GM18861 (cell line): Measurements from ENCODE around the gene MTHFS.
A peak's percentile ranks its signal among the peaks of the same experiment; 100 is the strongest.

Source experiments
- ATAC-seq: cut with Tn5 transposase; IDR thresholded peaks from one replicate; pipeline ENCODE4 v1.9.1; 2021; ENCODE audit not compliant: unreplicated experiment

MTHFS gene

DNA sequence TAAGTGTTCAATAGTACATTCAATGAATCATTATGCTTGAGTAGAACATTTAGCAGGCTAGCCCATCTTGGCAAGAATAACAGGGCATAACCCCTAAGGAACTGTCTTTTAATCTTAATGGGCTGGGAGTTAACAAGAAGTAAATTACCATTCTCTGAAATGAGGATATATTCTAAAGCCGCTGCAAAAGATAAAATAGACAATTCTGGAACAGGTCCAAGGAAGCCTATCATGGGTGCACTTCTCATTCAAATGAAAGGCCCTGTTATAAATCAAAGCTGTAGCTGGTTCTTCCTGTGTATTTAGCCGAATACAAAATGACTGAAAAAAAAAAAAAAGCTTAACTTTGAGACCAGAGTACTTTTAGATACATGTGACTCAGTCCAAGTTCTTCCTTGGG is 15.6 kb downstream of the MTHFS start:
- no peak for ATAC-seq

GRCh38 chr15:79878078-79878705 is 18.6 kb downstream of the MTHFS start:
- ATAC-seq, result no peak

DNA sequence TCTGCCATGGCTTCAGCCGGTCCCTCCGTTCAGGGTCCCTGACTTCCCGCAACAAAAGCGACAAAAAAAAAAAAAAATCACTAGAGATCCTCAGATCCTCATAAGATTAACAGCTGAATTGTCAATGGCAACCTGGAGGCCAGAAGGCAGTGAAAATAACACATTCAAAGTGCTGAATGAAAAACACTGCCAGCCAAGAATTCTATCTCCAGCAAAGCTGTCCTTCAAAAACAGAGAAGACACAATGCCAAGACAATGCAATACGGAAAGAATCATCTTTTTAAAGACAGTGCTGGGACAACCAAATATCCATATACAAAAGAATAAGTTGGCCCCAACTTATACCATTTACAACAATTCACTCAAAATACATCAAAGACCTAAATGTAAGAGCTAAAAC is 21.6 kb downstream of the MTHFS start:
- no peak for ATAC-seq

DNA sequence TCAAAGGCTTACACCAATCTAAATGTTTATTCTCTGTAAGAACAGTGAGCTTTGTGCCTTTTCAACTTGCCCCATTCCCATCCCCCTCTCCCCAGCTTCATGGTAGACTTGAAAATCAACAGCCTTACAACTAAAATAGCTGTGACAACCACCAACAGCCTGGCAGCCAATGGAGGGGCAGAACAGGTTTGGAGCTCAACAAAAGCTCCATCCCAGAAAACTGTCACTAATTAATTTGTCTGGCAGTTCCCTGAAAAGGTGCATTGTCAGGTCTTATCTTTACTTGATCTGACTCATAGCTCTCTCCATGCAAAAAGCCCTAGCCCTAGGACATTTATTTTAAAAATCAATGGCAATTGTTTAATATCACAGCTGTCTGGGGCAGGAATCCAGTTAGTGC is 22.6 kb downstream of the MTHFS start:
- no peak for ATAC-seq

- no peak for ATAC-seq
These were observed 24.3 kb downstream of the MTHFS start for GRCh38 chr15:79872358-79873017.

- ATAC-seq, result no peak
These were observed 28.3 kb downstream of the MTHFS start for GRCh38 chr15:79868554-79868953.

GRCh38 chr15:79863886-79864285 is 32.9 kb downstream of the MTHFS start:
- ATAC-seq, result no peak

DNA sequence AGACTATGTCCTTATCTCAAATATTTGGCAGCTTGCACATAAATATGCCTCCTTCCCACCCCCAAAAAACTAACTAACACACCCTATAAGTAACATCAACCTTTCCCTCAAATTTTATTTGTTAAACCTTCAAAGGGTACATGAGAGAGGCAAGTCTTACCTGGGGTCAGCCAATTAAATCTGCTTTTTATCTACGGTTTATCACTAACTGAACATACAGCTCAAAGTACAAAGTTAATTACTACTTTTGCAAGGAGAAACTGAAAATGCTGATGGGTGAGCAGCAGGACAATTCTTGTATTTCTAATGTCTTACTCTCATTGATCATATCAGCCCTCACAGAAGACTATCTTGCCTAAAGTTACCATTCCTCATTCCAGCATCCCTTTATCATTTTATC is 34.6 kb downstream of the MTHFS start:
- no peak for ATAC-seq

GRCh38 chr15:79860661-79861060 is 36.2 kb downstream of the MTHFS start:
- no peak for ATAC-seq

- no peak for ATAC-seq
These were observed 38.3 kb downstream of the MTHFS start for GRCh38 chr15:79858469-79858868.

- peak; percentile 67 for ATAC-seq
These were observed 43.1 kb downstream of the MTHFS start for GRCh38 chr15:79853492-79854328.

DNA sequence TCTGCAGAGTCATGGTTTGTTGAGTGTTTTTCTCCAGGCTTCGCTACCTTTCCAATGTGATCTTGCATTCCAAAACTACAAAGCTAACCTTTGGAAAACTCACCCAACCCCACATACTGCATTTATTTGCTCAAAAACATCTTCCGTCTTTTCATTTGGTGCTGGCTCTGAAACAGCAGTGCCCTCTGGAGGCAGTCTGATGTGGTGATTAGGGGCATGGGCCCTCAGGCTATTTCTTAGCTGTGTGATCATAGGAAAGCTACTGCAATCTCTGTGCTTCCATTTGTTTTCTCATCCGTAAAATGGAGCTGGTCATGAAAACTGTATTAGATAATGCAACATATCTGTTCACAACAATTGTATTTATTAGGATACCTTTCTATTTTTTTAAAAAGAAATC is 47.0 kb downstream of the MTHFS start:
- ATAC-seq, result no peak

DNA sequence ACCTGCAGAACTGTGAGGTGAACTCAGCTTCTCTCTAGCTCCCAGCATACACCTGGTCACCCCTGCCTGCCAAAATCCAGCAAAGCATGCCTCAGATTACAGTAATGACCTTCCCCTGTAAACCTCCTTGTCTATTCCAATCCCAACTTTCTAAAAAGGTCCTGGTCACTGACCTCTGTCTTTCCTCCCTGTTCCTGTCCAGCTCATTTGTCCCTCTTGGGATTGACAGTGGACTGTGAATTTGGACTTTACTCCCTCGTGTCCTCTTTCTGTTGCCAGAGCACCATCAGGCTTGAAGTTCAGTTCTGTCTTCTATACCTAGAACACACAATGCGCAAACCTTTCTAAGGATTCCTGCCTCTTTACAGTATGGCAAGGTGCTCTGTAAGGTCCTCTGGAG is 50.3 kb downstream of the MTHFS start:
- no peak for ATAC-seq

DNA sequence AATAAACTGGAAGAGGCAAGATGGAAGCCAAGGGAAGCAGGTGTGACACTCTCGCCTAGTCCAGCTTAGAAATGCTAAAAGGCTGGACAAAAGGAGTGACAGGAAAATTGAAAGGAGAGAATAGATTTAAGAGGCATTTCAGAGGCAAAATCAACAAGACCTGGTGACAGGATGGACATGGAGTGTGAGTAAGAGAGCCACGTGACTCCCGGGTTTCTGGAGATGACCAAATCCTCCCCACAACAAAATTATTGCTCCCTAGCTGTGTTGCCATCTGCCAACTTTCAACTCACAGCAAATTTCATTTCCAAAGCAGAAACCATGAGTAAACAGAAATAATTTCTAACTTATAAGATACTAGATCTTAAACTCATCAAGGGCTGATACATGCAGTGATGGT is 52.6 kb downstream of the MTHFS start:
- ATAC-seq, result no peak

DNA sequence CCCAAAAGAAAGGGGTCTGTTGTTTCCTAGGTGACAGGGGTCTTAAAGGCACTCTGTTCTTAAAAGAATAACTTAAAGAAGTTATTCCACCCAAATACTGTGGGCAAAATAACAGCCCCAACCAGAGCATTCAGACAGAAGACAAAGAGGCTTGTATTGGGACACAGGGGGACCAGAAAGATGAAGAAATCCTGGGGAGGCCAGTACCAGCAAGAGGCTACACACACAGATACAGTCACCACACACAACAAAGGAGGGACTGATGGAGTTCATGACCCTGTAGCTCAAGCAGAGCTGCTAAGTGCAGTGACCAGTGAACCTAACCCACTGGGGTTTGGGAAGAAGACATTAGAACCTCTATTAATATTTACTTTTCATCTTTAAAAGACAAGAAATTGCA is 59.0 kb downstream of the MTHFS start:
- ATAC-seq, result no peak

GRCh38 chr15:79834495-79834894 is 62.3 kb downstream of the MTHFS start:
- no peak for ATAC-seq

- no peak for ATAC-seq
These were observed 64.3 kb downstream of the MTHFS start for GRCh38 chr15:79832367-79833120.

DNA sequence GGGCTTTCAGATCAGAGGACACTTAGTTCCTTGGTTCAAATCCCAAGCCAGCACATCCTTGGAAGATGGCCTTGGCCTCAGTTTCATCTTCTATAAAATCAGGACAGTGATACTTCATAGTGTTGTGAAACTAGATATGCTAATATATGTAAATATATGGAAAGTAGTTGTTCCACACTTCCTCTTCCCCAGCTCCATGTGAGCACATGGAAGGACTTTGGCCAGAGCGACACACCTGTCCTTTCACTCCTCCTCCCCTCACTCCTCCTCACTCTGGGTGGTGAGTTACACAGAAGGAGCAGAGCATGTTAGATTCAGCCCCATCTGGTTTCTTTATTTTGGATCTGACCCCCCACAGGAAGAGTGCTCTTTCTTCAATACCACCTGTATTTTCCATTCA is 65.2 kb downstream of the MTHFS start:
- ATAC-seq, result no peak

DNA sequence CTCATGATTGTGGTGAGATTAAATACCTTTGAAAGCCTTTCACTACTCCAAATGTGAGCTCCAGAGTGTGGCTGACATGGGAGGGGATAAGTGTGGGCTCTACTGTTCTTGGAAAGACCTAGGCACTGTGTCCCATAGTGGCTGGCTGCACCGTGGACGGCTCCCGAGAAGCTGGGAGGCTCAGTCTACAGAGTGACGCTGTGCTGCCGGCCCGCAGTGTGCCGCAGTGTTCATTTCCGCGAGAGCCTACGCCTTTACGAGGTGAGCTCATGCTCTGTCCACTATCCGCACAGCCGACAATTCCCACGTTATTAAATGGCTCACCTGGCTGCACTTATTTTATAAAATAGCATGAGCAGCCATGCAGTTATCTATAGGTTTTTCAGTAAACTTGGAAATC is 66.9 kb downstream of the MTHFS start:
- no peak for ATAC-seq

GRCh38 chr15:79828447-79828846 is 68.4 kb downstream of the MTHFS start:
- no peak for ATAC-seq

DNA sequence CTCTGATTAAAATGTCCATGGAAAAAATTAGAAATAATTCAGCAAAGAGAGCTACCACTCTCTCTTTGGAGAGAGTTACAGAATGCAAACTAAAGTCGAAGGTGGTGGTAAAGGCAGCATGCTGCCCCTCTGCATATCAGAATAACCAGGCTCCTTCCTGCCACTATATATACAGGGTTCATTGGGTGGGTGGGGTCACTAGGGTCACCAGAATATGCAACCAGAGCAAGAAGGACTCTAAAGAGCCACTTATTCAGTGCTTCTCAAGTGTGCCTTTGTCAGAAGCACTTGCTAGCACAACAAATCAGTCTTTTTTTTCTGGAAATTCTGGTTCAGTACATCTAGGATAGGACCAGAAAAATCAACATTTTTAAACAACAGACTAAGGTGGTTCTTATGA is 70.0 kb downstream of the MTHFS start:
- ATAC-seq, result no peak
